ENCODE data around the gene DDX42.
"Not testable (repeated sequence)": the region's sequence is repeated elsewhere in the genome, so short reads cannot be mapped to it uniquely, and the experiment has no call there.

DDX42 gene

DNA sequence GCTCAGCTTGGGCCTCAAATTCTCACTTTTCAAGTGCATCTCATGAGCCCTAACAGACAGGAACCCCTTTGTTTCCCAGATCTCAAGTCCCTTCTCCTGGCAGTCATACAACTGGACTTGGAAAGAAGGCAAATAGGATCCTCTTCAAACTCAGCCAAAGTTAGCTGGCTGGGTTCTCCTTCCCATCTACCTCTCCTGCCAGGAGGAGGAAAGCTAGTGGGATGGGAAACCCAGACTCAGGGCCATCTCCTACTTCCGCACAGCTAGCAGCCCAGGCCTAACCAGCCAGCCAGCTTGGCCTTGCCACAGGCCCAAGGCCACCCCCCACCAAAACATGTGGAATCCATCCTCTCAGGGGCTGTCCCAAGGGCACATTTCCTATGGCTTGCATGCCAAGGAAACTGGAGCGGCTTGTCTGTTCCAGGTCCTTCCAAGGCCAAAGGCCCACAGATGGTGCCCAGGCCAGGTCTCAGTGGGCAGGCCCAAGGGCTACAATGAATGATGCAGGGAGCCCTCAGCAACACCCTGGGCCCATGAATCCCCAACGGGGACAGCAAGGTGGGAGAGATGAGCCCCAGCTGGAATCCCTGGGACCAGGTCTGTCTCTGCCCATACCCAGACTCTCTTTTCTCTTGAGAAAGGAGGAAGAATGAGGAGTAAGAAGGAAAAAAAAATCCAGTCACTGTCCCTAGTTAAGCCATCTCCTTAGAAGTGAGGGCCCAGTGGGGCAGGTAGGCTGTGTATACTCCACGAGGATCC, 66.8 kb downstream of the DDX42 start:
- DNase-seq (ENCODE audit: low spot score), result no peak

DNA sequence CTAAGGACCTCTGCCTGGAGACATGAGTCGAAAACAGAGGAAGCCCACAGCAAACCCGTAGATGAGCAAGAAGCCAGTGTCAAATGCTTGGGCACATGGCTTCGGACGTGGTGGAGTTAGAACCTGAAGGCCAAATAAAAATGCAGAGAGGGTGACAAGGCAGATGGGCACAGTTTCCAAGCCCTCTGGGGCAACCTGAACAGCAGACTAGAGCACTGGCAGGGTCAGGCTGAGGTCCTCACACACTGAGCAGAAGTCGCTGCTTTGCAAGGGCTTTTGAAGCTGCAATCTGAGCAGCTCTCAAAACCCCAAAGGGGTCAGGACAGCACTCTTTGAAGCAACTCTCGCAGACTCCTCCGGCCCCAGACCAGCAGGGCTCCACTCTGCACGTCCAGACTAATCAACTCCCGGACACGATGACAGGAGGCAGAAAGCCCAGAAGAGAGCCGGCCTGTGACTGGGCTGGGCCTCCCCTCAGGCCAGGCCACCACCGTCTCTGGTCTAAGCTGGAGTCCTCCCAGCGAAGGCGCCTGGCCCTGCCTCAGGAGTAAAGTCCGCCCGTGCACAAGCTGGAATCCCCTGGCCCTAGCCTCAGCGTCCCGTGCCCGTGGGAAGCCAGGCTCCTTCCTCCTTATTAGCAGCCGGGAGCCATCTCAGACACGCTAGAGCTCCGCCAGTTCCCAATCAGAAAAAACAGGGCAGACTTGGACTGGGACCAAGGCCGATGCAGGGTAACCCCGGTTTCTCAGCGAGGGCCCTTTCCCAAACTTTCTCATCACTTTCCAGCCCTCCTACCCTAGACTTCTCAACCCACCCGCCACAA, 67.6 kb downstream of the DDX42 start:
- peak; percentile 37 for DNase-seq (ENCODE audit: low spot score)

DNA sequence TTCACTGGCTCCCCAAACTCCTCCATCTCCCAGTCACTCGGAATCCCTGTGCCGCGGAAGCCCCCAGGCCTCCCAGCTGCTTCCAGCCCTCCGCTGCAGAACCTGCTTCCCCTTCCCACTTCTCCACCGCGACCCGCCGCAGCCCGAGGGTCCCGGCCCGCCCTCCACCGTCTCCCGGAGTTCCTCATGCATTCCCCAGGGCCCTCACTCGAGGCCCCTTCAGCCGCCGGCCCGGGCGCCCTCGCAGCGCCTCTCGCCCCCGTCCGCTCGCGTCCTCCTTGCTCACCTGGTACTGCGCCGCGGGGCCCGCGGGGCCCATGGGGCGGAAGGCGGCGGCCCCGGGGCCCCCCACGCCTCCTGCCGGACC, 68.2 kb downstream of the DDX42 start:
- DNase-seq (ENCODE audit: low spot score), result peak; percentile 28

DNA sequence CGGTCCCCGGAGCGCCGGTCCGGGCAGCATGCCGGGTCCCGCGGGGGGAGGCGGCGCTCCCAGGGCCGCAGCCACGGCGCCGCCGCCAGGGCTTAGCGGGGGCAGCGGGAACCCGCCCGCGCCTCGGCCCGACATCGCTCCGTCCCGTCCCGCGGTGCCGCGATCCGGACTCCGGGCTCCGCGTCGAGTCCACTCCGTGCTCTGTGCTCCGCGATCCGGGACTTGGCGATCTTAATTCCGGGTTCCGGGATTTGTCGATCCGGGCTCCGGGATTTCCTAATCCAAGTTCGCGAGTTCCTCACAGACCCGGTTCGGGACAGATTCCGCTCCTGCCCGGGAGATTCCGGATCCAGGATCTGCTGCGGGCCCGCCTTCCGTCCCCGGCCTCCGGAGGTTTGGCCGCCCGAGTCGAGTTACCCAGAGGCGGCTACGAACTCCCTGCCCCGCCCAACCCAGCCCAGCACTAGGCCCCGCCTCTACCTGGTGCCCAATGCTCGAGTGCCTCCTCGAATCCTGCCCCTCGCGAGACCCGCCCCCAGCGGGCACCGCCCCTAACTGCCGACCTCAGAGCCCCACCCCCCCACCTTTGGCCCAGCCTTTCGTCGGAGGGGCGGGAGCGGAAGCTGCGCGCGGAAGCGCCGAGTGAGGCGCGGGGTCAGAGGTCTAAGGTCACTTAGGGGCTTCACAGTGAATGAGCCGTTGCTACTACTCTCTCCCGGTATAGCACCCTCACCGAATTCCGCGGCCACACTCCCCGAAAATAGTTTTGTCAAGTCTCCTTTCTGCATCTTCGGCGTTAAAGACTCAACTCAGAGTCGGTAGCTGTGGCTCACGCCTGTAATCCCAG, 68.8 kb downstream of the DDX42 start, which contains the start of gene SMARCD2:
Gene SMARCD2, minus strand, starts transcription at position 146 of the 847 bp plus-strand sequence. Its CDS starts 11 bp downstream, at position 135.
- peak; percentile 94 for DNase-seq (ENCODE audit: low spot score)

DNA sequence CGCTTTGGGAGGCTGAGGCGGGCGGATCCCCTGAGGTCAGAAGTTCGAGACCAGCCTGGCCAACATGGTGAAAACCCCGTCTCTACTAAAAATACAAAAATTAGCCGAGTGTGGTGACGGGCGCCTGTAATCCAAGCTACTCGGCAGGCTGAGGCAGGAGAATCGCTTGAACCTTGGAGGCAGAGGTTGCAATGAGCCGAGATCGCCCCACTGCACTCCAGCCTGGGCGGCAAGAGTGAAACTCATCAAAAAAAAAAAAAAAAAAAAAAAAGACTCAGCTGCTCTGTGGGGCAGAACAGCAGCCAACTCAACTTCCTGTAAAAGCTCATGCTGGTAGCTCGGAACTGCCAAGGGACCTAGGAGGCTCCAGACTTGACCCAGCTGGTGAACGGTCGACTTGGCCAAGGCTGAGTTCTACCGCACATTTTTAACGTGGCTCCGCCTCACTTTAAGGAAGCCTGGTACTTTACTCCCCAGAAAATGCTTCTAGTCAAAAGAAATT, 69.5 kb downstream of the DDX42 start:
- not testable (repeated sequence) for DNase-seq (ENCODE audit: low spot score)

DNA sequence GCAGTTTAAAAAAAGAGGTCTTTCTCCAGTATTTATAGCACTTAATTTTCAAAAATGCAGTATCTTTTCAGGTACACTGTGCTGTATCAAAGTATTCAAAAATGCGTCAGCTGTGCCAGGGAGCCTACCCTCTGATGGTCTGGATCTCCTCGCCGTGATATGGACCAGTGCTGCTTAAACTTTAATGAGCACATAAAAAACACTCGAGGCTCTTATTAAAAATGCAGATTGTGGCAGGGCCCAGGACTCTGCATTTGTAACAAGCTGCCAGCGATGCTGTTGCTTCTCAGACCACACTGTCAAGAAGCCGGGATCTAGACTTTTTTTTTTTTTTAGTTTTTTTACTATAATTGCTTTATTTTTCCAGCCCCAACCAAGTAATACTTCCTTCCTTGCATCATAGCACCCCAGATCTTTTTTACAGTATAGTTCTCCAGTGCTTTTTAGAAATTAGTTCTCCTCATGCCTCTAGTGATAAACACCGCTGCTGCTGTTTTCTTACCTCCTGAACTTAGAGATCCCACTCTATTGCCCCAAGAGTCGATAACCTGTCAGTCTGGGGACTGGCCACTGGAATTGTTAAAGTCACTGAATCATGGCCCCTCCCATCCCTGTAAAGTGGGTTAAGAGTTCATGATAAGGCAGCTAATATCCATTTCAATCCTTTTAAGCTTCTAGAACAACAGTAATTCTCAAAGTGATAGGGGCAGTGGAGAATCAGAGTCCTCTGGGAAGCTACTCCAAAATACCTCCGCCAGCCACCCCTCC, 70.1 kb downstream of the DDX42 start:
- no peak for DNase-seq (ENCODE audit: low spot score)

DNA sequence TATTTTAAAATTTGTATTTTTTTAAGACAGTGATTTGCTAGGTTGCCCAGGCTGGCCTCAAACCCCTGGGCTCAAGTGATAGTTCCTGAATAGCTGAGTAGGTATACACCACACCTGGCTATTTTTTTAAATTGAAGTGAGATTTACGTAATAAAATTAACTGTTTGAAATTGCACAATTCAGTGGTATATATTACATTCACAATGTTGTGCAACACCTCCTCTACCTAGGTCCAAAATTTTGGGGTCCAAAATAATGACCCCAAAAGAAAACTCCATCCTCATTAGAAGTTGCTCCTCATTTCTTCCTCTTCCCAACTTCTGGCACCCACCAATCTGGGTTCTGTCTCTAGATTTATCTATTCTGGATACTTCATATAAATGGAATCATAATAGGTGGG, 71.5 kb downstream of the DDX42 start:
- DNase-seq (ENCODE audit: low spot score), result no peak

DNA sequence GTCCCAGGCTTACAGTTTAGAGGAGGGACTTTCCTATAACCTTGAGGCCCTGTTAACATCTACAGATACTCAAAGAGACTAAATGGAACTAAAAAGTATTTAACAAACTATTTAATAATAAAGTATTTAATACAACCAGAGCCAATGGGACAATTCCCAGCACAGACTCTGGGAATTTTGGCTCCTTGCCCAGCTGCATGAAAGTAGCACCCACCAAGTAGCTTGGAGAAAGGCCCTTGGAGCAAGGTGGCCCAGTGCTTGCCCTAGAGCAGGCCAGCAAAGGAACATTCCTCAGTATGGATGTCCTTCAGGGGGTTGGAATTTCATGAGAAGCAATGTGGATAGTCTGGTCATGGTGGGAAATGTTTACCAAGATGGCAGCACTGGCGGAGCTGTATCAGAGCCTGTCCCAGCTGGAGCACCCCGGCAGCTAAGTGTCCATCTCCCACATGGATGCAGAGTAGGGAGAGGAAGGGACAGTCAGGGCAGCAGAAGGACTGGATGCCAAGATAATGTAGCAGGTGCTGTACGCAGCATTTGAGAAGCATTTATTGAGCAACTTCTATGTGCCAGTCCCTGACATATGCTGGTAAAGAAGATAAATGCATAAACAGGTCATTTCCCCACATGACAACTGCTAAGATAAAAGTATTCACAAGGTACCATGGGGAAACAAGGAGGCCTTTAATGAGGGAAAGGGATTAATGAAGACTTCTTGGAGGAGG, 73.7 kb downstream of the DDX42 start:
- DNase-seq (ENCODE audit: low spot score), result no peak

DNA sequence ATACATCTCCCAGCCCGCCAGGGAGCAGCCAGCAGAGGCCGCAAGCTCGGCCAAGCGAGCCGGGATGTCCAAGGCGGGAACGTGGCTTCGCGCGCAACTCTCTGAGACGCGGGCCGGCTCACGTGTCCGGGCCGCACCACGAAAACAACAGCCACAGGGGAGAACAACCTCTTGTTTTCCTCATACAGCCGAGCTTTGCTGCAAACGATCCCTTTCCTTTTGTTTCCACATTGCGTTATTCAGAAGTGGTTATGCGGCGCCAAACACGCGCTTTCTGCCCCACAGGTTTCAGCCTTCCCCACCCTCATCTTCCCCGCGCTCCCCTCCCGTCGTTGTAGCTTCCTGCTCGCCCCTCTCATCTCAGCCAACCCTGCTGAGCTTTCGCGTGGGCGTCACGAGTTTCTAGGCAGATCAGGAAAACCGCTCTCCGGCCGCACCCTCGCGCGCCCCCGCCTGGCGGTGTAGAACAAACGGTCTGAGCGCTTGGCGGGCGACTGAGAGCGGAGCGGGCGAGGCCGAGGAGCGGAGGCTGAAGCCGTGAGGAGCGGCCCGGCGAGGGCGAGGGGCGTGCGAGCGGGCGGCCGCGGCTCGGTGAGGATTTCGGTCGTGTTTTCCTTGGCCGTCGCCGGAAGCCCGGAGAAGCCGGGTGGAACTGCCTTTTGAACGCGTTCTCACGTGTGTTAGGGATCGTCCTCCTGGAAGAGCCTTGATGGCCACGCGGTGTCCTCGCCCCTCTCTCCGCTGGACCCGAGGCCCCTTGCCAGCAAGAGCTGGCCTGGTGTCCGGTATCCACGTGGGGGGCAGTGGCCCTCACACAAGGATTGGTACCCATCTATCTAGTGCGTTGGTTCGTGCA, 75.1 kb downstream of the DDX42 start:
- DNase-seq (ENCODE audit: low spot score), result no peak

DNA sequence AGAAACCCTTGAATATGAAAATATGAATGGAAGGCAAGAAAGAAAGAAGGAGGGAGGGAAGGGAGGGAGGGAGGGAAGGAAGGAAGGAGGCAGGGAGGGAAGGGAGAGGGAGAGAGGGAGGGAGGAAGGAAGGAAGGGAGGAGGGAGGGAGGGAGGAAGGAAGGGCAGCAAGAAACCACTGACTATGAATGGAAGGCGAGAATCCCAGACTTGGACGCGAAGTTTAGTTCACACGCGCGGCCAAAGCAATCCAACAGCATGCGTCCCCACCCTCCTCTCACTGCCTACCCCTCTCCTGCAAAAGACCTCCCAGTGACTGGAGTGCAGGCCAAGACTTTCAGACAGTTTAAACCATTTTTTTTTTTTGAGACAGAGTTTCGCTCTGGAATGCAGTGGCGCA, 76.4 kb downstream of the DDX42 start:
- DNase-seq (ENCODE audit: low spot score), result no peak

DNA sequence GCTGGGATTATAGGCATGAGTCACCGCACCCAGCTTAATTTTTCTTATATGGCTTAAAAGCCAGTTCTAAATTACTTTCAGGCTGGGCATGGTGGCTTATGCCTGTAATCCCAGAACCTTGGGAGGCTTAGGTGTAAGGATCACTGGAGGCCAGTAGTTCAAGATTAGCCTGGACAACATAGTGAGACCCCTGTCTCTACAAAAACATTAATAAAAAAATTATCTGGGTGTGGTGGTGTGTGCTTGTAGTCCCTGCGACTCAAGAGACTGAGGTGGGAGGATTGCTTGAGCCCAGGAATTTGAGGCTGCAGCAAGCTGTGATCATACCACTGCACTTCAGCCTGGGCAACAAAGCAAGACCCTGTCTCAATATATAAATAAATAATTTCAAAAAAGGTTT, 79.3 kb downstream of the DDX42 start:
- no peak for DNase-seq (ENCODE audit: low spot score)

DNA sequence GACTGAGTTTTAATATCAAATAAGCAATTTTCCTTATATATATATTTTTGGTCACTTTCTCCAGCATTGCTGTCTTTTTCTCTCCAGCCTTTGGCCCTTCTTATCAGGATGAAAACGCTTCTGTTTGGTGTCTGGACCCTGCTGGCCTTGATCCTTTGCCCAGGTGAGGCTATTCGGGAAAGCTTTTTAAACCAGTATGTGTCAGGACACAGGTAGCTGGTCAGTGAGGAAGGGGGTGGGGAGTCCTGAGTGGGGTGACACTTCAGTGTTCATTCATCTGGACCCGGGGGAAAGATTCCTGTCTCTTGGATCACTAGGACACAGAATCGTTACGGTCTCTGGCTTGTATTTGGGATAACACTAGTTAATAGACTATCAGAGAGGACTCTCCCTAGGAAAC, 80.7 kb downstream of the DDX42 start:
- DNase-seq (ENCODE audit: low spot score), result no peak

DNA sequence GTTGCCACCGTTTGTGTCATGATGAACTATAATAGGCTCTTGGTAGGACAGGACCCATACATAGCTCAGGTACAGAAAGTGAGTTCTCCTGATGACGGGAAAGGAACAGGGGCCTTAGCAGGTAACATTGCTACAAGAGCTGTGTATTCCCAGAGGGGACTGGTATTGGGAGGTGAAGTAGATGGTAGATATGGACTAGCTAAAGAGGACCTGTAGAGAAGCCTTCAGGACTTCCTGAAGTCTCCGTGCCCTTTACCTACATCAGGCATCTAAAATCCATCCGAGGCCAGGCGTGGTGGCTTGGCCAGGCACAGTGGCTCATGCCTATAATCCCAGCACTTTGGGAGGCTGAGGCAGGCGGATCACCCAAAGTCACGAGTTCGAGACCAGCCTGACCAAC, 81.2 kb downstream of the DDX42 start:
- no peak for DNase-seq (ENCODE audit: low spot score)

DNA sequence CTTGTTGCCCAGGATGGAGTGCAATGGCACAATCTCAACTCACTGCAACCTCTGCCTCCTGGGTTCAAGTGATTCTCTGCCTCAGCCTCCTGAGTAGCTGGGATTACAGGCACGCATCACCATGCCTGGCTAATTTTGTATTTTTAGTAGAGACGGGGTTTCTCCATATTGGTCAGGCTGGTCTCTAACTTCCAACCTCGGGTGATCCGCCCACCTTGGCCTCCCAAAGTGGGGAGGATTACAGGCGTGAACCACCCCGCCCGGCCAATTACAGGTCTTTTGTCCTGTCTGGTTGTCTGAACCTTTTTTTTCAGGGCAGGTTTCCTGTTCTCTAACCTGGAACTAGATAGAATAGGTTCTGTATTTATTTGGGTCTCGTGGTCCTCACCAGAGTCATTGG, 82.5 kb downstream of the DDX42 start:
- DNase-seq (ENCODE audit: low spot score), result not testable (repeated sequence)

DNA sequence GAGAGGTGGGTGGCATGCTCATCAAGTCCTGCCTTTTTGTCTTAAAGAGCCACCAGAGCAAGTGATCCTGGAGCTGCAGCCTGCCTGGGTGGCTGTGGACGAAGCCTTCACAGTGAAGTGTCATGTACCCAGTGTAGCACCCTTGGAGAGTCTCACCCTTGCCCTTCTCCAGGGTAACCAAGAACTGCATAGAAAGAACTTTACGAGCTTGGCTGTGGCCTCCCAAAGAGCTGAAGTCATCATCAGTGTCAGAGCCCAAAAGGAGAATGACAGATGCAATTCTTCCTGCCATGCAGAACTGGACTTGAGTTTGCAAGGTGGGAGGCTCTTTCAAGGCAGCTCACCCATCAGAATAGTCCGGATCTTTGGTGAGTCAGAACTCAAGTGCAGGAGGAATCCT, 85.3 kb downstream of the DDX42 start:
- DNase-seq (ENCODE audit: low spot score), result no peak

DNA sequence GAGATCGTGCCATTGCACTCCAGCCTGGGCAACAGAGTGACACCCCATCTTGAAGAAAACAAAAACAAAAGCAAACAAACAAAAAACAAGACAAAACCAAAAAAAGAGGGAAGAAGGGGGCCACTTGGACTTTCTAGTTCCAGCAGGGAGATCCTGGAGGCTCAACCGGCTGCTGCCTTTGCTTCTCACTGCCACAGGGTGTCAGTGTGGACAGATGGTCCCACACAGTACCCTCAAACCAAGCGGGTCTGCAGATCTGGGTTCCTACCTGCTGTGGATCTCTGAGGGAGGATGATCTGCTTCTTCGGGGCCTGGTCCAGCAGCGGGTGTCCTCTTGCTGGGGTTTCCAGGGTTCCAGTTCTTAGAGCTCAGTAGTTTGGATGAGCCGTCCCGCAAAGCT, 92.7 kb downstream of the DDX42 start:
- not testable (repeated sequence) for DNase-seq (ENCODE audit: low spot score)

All from HuH-7.5 (cell line).